Upper lobe of left lung (tissue), 6 donors: Measurements from ENCODE around the gene NOL4L. TPM values are rescaled to one million over a fixed set of nuclear protein-coding genes. Genes with fewer than 3 reads are reported as not detected.
A peak's percentile ranks its signal among the peaks of the same experiment; 100 is the strongest.

Source experiments
- ATAC-seq, 2 donors: fragments of 200-7000 bp; cut with Tn5 transposase; one replicate each; pipeline ENCODE4 v1.9.1; 2022; ENCODE audit warnings: mild to moderate bottlenecking in 2 of 2, moderate library complexity in 2 of 2; ENCODE audit not compliant: low FRiP score in 2 of 2
- DNase-seq, 2 donors: peaks; one replicate each; pipeline ENCODE4 v3.0.0-alpha.2; 2019 to 2020
- H3K27ac ChIP-seq, 4 donors: fragments of 200-600 bp; sonication (generic); one replicate each; pipeline ENCODE4 v1.5.1; 2016 to 2019
- H3K27me3 ChIP-seq, 4 donors: fragments of 200-600 bp; sonication (generic); one replicate each; pipeline ENCODE4 v1.5.1; 2017 to 2019
- H3K36me3 ChIP-seq, 4 donors: fragments of 200-600 bp; sonication (generic); one replicate each; pipeline ENCODE4 v1.5.1; 2016 to 2019
- H3K4me1 ChIP-seq, 4 donors: fragments of 200-600 bp; sonication (generic); one replicate each; pipeline ENCODE4 v1.5.1; 2018 to 2019
- H3K4me3 ChIP-seq, 4 donors: fragments of 200-600 bp; sonication (generic); one replicate each; pipeline ENCODE4 v1.5.1; 2017 to 2019; ENCODE audit warnings: mild to moderate bottlenecking in 2 of 4, moderate library complexity in 1 of 4
- H3K9me3 ChIP-seq, 4 donors: fragments of 200-600 bp; sonication (generic); one replicate each; pipeline ENCODE4 v1.5.1; 2018 to 2019
- CTCF ChIP-seq, 6 experiments: fragments of 450-650 bp in 4 of 6; fragments of 200-600 bp in 2 of 6; sonication (generic) in 2 of 6; IDR thresholded peaks; one replicate each; pipeline ENCODE4 v1.5.1; 2016 to 2019; ENCODE audit warnings: antibody characterized with exemption in 6 of 6
- EP300 ChIP-seq, 4 donors: sonication (generic); formaldehyde crosslinking; IDR thresholded peaks; one replicate each; pipeline ENCODE4 v1.5.1; 2017; ENCODE audit warnings: antibody characterized with exemption in 4 of 4, control low read depth in 2 of 4
- POLR2A ChIP-seq, 4 donors: fragments of 450-650 bp; IDR thresholded peaks; one replicate each; pipeline ENCODE4 v1.5.1; 2016 to 2017; ENCODE audit warnings: antibody characterized with exemption in 4 of 4, mild to moderate bottlenecking in 2 of 4
- POLR2AphosphoS5 ChIP-seq, 2 donors: sonication (generic); formaldehyde crosslinking; IDR thresholded peaks; one replicate each; pipeline ENCODE4 v1.5.1; 2017; ENCODE audit warnings: antibody characterized with exemption in 2 of 2
- WGBS, 2 donors: methylation state at CpG; one replicate each; pipeline ENCODE4 v1.1.5; 2017 to 2018; 5-methylcytosine and 5-hydroxymethylcytosine counted together
- total RNA-seq, 6 donors: library from RNA; depleted of rRNA in 4 of 6; stranded (reverse); fragments of >200 nt in 4 of 6; gene quantifications; one replicate each; pipeline versions ENCODE4 v1.1.0 to v1.2.1, GENCODE V29; 2016 to 2021
- donor health status: DM: no; HTN: no; CAD: no; lungs with moderate emphysema.
- donor health status: DM: no; HTN: yes; CAD: no; lungs with severe emphysema.

Gene NOL4L
- total RNA-seq, 6 donors from 2014 or later = 13.4 to 40.2 (median 19.0) TPM

GRCh38 chr20:32488066-32488838 lies 96.9 kb downstream of the NOL4L start:
- peaks cover 4 to 22% (median 14%) of the 10 kb centered on the region in 4 donors for H3K4me1 ChIP-seq
- no peaks in the 10 kb centered on the region for H3K9me3 ChIP-seq
- no peak for ATAC-seq
- TF ChIP-seq POLR2AphosphoS5 (IDR thresholded peaks at IDR 0.05) = no peak
- TF ChIP-seq EP300 (IDR thresholded peaks at IDR 0.05) = no peak
- no peak for TF ChIP-seq POLR2A (IDR thresholded peaks at IDR 0.05)
- H3K27ac ChIP-seq = no peak overlapping the region
- H3K27me3 ChIP-seq = no peaks in the 10 kb centered on the region
- H3K36me3 ChIP-seq = no peaks in the 10 kb centered on the region
- 90 to 92% methylated on average over 7 of the region's 7 CpGs for WGBS, 2 donors
- no peak overlapping the region for H3K4me3 ChIP-seq
- DNase-seq = no peak

GRCh38 chr20:32487381-32487780 lies 97.8 kb downstream of the NOL4L start:
- 78 to 89% methylated on average over 3 of the region's 3 CpGs for WGBS, 2 donors
- H3K4me1 ChIP-seq = peaks cover 4 to 24% (median 15%) of the 10 kb centered on the region in 4 donors
- H3K9me3 ChIP-seq = no peaks in the 10 kb centered on the region
- no peak overlapping the region for H3K27ac ChIP-seq
- TF ChIP-seq CTCF (IDR thresholded peaks at IDR 0.05) (no peak), EP300 (IDR thresholded peaks at IDR 0.05) (no peak), POLR2AphosphoS5 (IDR thresholded peaks at IDR 0.05) (no peak), POLR2A (IDR thresholded peaks at IDR 0.05) (no peak)
- H3K4me3 ChIP-seq = no peak overlapping the region
- DNase-seq (no peak), ATAC-seq (no peak)
- no peaks in the 10 kb centered on the region for H3K36me3 ChIP-seq
- H3K27me3 ChIP-seq = no peaks in the 10 kb centered on the region

GRCh38 chr20:32485770-32486478 lies 99.2 kb downstream of the NOL4L start:
- no peaks in the 10 kb centered on the region for H3K27me3 ChIP-seq
- H3K4me3 ChIP-seq = no peak overlapping the region
- WGBS, 2 donors = 59 to 72% methylated on average over 4 to 5 of the region's 5 CpGs
- peaks cover 14 to 38% (median 29%) of the 10 kb centered on the region in 4 donors for H3K4me1 ChIP-seq
- DNase-seq = no peak
- H3K9me3 ChIP-seq = no peaks in the 10 kb centered on the region
- no peak for ATAC-seq
- TF ChIP-seq EP300 (IDR thresholded peaks at IDR 0.05) (no peak), POLR2A (IDR thresholded peaks at IDR 0.05) (no peak)
- peak overlapping the region in 3 of 4 donors; percentile 79 to 94 (median 91) for H3K27ac ChIP-seq
- no peaks in the 10 kb centered on the region for H3K36me3 ChIP-seq

GRCh38 chr20:32484958-32485769 lies 100.0 kb downstream of the NOL4L start:
- no peak for TF ChIP-seq EP300 (IDR thresholded peaks at IDR 0.05)
- TF ChIP-seq POLR2AphosphoS5 (IDR thresholded peaks at IDR 0.05) = peak in 1 of 2 donors; percentile 19
- TF ChIP-seq POLR2A (IDR thresholded peaks at IDR 0.05) = no peak
- peak; percentile 68 to 80 (median 74) for TF ChIP-seq CTCF (IDR thresholded peaks at IDR 0.05)
- no peaks in the 10 kb centered on the region for H3K36me3 ChIP-seq
- H3K27ac ChIP-seq = peak overlapping the region; percentile 79 to 94 (median 87)
- H3K9me3 ChIP-seq = no peaks in the 10 kb centered on the region
- DNase-seq (peak in 1 of 2 donors; percentile 79), ATAC-seq (peak; percentile 67 to 81)
- H3K27me3 ChIP-seq = no peaks in the 10 kb centered on the region
- 2 to 5% methylated on average over 18 to 20 of the region's 20 CpGs for WGBS, 2 donors
- H3K4me3 ChIP-seq = peak overlapping the region in 3 of 4 donors; percentile 91 to 96 (median 93)
- peaks cover 22 to 46% (median 37%) of the 10 kb centered on the region in 4 donors for H3K4me1 ChIP-seq

GRCh38 chr20:32484225-32484957 lies 100.7 kb downstream of the NOL4L start:
- peak in 1 of 2 donors; percentile 90 for DNase-seq
- 1 to 3% methylated on average over 15 to 25 of the region's 74 CpGs for WGBS, 2 donors
- Histone ChIP-seq H3K36me3 (no peaks in the 10 kb centered on the region), H3K27ac (peak overlapping the region; percentile 79 to 94 (median 87)), H3K9me3 (no peaks in the 10 kb centered on the region), H3K27me3 (no peaks in the 10 kb centered on the region), H3K4me1 (peaks cover 29 to 54% (median 42%) of the 10 kb centered on the region in 4 donors), H3K4me3 (peak overlapping the region; percentile 85 to 96 (median 92))
- TF ChIP-seq CTCF (IDR thresholded peaks at IDR 0.05) = no peak
- no peak for TF ChIP-seq EP300 (IDR thresholded peaks at IDR 0.05)
- TF ChIP-seq POLR2AphosphoS5 (IDR thresholded peaks at IDR 0.05) = no peak
- no peak for TF ChIP-seq POLR2A (IDR thresholded peaks at IDR 0.05)
- ATAC-seq = peak; percentile 24 to 62
